Stimulated activated CD8-positive, alpha-beta memory T cell treated with anti-CD3 and anti-CD28 coated beads, Interleukin-15, amount 100 ng/mL, for 48 hours (primary cell): ENCODE data around the gene SYF2.
"Not testable (repeated sequence)": the region's sequence is repeated elsewhere in the genome, so short reads cannot be mapped to it uniquely, and the experiment has no call there.

ENCODE experiments used
- DNase-seq, 2 donors: peaks; one replicate each; pipeline ENCODE4 v3.0.0-alpha.2; 2020; ENCODE audit warnings: low read depth in 2 of 2

The SYF2 gene

DNA sequence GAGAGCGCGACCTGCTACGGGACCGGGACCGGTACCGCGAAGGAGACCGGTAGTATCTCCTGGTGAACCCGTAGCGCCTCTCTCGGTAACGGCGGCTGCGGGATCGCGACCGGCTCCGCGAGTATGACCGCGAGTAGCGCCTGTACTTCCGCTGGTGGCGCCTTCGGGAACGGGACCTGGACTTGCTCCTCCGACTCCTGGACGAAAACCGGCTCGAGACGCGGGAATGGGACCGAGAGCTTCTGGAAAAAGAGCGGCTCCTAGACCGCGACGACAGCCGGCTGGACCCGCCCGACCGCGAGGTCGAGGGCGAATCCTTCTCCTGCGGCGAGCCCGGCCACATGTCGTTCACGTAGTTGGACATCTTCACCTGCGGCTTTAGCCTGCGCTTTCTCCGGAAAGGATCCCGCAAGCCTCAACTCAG lies 14.3 kb upstream of the SYF2 start:
- DNase-seq: no peak

DNA sequence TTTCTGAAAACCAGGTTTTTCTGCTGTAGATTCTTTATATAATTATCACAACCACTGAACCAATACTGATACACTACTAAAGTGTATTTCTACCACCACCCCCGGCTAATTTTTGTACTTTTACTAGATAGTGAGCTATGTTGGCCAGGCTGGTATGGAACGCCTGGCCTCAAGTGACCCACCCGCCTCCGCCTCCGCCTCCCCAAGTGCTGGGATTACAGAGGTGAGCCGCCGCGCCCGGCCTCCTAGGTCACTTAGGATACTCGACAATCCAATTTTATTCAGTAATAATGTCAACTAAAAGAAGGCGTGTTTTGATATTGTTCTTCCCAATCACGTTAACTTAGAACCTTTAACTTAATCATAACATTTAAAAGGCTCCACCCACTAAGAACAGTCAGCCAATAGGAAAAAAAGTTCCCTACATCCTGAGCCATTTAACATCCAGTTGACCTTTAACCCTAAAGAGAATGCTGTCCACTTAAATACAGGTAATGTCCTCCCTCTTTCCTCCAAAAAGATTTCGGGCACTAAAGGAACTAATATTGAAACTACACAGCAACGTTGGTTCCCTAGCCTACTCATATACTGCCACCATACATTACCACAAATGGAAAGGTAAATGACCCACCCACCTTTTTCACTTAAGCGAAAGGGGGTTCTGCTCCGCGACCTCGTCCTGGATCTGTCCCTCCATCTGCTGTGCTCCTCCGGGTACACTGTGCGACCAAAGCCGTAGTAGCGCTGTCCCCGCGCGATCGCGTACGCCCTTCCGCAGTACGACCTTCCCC lies 13.7 kb upstream of the SYF2 start:
- DNase-seq: no peak

DNA sequence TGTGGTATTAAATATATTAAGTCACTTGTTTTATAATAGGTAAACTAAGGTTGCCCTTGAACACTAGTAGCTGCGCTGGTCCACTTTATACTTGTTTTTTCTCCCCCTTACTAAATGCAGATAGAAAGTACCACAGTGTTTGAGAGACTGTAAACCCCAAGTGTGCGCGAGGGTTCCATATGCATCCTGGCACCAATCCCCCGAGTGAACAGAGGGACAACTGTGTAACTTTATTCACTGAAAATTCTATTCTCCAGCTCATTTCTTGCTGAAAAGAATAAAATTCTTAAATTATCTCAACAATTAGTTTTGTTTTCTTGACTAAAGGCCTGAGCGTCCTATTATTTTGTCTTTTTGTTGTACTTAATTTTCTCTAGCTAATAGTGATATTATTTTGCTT lies 13.1 kb upstream of the SYF2 start:
- DNase-seq: no peak

DNA sequence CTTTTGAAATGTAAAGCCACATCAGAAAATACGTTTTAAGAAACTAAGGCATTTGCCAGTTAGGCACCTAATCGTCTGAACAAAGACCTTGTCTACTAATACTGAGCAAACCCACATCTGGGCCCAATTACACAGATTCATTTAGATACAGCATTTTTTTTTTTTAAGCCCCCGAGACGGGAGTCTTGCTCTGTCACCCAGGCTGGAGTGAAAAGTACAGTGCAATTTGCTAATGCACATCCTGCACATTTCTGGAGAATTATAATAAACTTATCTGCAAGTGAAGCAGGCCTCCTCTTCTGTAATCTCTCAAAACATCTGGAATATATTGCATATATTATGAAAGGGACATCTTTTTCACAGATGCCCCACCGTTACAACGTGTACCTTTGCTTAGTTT lies 11.6 kb upstream of the SYF2 start:
- DNase-seq: no peak

DNA sequence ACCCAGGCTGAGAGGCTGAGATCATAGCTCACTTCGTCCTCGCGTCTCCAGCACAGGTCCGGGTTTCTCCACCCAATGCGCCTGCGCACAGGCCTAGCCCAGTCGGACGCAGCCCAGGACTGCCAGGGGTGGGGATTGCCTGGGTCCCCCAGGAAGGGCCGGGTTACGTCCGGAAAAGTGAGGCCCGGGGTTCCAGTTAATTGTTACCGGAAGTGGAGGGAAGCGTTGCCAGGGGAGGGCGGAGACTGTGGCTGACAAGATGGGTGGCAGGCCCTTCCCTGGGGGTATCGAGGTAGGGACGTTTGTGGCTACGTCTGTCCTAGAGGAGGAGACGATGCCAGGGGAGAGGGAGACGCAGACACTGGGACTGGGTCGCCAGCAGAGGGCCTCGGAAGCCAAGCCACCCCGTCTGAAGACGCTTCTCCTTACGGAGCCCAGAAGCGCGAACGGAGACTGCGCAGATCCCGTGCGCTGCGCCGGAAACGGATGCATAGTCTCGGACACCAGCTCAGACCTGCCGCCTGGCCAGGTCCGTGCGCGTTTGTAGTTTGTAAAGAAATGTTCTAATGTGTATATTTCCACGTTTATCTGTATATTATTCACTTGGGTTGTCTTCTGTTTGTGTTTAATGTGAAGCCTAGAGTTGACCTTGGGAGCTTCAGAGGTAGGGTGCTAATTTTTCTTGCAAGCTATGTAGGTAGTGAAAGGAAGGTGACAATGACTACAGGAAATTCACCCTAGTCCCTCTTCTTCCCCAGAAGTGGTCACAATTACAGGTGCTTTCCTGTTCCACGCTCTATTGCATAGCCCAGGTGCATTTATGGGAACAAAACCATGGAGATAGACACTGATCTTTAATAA lies 7.6 kb upstream of the SYF2 start:
- DNase-seq: peak; percentile 92

DNA sequence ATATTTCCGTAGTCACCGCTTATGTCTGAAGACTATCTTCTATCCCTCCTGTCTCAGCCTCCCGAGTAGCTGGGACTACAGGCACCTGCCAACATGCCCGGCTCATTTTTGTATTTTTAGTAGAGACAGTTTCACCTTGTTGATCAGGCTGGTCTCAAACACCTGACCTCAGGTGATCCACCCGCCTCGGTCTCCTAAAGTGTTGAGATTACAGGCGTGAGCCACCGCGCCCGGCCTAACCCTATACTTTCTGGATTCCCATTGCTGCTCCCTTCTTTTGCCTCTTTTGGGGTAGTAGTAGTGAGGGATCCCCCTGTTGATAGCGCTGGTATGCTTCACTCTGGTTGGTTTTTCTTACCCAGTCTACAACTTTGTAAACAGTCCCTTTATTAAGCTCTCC lies 5.7 kb upstream of the SYF2 start:
- DNase-seq: no peak

DNA sequence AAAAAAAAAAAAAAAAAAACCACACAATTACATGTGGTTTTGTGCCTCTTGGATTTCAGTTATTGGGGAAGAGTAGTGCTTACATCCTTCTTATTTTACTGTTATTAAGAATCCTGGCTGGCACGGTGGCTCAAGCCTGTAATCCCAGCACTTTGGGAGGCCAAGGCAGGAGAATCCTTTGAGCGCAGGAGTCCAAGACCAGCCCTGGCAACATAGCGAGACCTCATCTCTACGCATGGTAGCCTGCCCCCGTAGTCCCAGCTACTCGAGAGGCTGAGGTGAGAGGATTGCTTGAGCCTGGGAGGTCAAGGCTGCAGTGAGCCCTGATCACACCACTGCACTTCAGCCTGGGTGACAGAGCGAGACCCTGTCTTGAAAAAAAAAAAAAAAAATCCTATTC lies 4.0 kb upstream of the SYF2 start:
- not testable (repeated sequence) for DNase-seq

DNA sequence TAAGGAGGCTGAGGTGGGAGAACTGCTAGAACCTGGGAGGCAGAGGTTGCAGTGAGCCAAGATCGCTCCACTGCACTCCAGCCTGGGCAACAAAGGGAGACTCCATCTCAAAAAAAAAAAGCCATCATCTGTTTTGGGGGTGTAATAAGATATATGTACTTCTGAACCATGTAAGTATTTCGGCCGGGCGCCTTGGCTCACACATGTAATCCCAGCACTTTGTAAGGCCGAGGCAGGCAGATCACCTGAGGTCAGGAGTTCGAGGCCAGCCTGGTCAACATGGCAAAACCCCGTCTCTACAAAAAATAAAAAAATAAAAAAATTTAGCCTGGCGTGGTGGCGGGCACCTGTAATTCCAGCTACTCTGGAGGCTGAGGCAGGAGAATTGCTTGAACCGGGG lies 3.1 kb upstream of the SYF2 start:
- not testable (repeated sequence) for DNase-seq

DNA sequence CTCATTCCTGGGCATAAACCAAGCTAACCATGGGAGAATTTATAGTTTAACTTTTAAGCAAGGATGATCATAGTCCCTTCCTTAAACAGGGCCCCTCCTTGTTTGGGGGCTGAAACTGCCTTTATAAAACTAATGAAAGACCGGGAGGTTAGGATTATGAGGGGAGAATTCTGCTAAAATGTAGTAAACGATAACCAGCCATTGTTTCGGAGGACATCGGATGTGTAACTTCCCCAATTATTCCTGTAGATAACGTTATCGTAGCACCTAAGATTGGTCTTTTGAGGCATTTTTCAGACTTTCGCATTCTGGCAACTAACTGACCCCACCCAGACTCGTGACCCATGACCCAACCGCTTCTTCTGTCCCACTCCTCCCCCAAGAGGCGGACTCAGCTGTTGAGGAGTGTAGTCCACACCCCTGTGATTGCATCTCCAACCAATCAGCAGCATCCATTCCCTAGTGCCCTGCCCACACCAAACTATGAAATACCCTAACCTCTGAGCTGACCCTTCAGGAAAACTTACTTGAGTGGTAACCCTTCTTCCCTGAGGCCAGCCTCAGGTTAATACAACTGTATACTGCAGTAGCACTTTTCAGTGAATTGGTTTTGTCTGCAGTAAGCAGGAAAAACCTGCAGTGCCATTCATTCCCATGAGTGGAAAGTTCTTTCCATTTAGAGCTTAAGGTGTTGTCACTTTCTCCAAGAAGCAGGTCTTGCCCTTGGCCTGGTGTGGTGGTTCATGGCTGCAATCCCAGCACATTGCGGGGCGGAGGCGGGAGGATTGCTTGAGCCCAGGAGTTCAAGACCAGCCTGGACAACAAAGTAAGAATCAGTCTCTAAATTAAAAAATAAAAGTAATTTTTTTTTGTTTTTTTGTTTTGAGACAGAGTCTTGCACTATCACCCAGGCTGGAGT lies 823 bp upstream of the SYF2 start:
- DNase-seq: peak; percentile 57 to 60

DNA sequence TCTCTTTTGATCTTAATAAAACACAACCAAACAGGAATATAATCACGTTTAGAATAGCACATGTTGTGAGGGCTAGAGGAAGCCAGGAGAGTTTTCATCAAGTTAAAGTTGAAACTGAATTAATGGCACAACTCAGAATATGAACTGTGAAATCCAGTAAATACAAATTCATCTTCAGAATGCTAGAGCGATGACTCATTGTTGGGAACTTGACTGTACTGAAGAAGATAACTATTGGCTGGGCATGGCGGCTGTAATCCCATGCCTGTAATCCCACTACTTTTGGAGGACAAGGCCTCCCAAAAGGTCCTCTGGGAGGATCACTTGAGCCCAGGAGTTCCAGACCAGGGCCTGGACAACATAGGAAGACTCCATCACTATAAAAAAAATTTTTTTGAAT lies 8.8 kb downstream of the SYF2 start:
- DNase-seq: no peak

DNA sequence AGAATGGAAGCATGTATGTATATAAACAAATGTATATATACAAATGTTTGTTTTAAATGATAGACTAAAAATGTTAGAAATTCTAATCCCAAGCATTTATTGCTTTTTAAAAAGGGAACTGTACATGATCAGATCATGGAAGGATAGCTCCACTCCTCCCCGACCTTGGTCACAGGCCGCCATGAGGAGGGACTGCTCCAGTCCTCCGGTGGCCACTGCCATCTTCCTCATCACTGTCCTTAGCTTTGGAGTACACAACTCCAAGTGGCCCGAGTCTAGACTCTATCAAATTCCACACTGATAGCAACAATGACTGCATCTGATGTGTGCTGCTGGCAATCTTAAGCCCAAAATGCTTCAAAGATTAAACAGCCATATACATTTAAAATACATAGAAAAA lies 9.7 kb downstream of the SYF2 start:
- no peak for DNase-seq

DNA sequence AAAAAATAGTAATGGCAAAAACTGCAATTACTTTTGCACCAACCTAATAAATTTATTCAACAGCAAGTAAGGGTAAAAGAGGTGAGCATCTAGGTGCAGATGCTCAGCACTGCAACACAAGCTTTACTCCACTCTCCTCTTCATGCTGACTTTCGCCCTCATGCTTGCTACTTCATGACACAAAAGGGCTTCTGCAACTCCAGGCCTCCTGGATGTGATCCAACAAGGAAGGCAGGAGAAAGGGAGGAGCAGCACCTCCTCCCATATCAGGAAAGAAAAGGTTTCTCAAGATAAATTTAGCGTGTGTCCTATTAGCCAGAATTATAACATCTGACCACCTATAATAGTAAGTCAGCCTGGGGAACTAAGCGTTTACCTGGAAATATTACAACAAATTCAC lies 11.6 kb downstream of the SYF2 start:
- no peak for DNase-seq

DNA sequence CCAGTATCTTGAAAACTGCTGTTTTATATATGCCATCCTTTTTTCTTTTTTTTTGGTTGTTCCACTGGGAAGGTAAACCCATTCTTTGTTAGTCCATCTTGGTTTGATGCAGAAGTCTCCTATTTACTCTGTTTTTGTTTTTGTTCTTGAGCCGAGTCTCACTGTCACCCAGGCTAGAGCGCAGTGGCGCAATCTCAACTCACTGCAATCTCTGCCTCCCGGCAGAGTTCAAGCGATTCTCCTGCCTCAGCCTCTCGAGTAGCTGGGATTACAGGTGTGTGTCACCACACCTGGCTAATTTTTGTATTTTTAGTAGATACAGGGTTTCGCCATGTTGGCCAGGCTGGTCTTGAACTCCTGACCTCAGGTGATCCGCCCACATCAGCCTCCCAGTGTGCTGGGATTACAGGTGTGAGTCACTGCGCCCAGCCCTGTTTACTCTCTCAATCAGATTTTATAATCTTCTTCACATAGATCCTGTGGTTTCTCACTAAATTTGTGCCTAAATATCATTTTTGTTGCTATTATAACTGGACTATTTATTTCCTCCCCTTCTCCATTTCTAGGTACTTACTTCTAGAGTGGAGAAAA lies 12.5 kb downstream of the SYF2 start:
- DNase-seq: no peak

DNA sequence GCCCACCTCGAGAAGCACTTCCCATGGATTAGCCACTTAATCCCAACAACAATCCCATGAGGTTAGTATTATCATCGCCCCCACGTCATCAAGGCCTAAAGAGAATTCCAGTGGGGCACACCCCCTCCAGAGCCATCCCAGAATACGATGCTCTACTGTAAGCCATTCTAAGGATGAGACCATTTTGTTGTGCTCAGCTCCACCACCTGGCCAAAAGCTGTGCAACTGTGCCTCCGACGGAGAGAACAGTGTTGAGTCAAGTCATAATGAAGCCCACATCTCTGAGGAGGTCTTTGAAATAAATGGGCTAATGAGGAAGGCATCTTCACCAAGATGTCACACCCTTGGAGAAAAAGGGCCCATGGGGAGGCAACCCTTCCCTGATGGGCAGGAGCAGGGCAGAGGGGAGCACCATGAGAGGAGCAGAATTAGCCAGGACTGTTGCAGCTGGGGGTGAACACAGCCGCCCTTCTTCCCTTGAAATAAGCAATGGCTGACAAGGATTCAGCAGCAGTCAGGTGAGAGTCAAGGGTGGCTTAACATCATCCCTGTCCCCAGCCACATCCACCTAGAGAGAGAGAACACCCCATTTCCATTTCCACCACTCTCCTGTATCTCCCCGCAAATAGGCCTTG lies 14.6 kb downstream of the SYF2 start:
- no peak for DNase-seq

DNA sequence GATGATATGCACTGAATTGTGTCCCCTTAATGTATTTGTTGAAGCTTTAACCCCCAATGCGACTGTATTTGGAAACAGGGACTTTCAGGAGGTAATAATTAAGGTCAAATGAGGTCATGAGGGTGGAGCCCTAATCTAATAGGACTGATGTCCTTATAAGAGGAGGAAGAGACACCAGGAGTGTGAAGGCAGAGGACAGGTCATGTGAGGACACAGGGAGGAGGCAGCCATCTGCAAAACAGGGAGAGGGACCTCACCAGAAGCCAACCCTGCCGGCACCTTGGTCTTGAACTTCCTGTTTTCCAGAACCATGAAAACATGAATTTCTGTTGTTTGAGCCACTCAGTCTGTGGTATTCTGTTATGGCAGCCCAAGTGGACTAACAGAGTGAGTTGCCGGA lies 15.3 kb downstream of the SYF2 start:
- no peak for DNase-seq

DNA sequence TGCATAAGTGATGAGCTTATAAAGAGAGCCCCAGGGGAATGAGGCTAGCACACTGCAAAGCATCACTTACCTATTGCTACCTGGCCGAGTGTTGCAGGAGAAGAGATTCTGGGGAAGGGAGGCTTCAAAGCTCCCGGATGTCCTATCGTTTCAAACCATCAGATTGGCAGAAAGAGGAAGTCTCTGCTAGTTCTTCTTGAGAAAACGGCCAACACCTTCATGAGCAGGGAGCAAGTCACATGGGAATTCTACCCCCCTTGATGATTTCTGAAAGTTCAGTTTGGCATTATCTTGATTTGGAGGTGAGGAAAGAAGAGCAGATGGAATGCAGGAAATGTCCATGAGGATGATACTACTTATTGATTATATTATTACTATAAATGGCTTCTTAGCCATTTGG lies 16.2 kb downstream of the SYF2 start:
- DNase-seq: no peak

DNA sequence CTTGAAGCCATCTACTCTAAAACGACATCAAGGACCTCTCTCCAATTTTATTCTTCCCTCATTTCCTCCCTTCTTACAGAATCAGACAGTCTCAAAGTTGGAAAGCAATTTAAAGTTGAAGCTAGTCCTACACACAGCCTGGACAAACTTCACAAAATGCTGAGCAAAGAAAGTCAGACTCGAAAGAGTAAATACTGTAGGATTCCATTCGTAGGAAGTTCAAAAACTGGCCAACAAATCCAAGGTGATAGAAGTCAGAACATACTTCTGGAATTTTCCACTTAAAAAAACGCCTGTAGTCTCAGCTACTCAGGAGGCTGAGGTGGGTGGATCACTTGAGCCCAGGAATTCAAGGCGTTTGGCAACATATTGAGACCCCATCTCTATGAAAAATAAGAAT lies 19.6 kb downstream of the SYF2 start:
- DNase-seq: no peak

DNA sequence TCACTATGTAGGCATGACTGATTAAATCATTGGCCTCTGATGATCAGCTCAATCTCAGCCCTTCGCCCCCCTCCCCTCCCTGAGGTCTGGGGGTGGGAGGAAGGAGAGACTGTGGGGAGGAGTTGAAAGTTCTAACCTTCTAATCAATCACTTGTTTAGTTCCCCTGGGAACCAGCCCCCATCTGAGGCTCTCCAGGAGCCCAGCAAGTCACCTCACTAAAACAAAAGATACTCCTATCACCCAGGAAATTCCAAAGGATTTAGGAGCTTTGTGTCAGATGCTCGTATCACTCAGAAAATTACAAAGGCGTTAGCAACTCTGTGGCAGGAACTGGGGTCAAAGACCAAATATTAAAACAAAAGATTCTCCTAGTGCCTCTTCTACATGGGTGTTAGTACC lies 21.6 kb downstream of the SYF2 start:
- no peak for DNase-seq

DNA sequence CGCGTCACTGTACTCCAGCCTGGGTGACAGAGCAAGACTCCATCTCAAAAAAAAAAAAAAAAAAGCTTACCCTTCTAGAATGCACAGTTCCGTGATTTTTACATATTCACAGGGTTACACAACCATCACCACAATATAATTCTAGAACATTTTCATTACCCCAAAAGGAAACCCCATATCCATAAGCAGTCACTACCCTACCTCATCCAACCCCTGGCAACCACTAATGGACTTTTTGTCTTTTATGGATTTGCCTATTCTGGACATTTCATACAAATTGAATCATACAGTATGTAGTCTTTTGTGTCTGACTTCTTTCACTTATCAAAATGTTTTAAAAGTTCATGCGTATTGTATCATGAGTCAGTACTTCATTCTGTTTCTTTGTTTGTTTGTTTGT lies 22.8 kb downstream of the SYF2 start:
- no peak for DNase-seq

DNA sequence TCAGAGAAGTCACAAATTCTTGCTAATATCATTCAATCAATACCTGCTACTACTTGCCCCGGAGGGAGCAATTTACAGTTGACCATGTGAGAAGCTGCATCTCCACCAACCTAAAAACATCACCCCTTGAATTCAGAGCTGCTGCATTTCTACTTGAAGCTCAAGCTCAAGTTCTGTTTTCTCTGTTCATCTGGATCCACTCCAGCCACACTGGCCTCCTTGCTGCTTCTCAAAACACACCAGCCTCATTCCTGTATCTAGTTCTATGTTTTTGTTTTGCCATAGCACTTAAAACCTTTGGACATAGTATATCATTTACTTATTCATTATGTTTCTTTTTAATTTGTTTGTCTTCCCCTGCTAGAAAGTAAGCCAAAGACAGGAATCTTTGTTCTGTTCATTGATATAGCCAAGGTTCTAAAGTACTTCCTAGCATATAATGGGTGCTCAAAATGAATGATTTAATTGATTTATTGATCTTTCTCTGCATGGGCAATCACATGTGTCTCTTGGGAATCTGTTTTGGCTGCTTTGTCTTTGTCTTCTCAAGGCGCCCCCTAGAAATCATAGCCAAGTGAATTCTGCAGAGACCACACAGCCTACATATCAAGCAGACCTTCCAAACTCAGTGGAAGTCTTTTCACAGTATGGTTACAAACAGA lies 23.6 kb downstream of the SYF2 start:
- DNase-seq: no peak

DNA sequence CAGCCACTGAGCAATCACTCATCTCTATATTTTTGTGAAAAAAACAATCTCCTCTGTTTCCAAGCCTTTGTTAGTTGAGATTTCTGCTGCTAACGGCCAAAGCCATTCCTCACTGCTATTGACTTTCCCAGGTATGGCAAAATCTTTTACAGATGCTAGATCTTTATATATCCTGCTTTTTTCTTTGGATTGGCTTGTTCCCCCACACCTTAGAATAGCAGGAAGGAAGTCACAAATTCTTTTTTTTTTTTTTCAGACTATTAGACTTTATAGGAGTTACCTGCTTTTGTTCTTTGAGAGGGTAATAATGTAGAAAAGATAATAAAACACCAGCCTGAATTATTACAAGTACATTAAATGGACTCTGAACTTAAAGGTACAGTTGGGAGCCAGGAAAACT lies 24.2 kb downstream of the SYF2 start:
- no peak for DNase-seq
